Activated CD8-positive, alpha-beta memory T cell treated with anti-CD3 and anti-CD28 coated beads for 1 hour (primary cell): Measurements from ENCODE around the gene BBS9.

Experiments used
- DNase-seq, 2 donors: peaks; one replicate each; pipeline ENCODE4 v3.0.0-alpha.2; 2020; ENCODE audit warnings: low read depth in 1 of 2; ENCODE audit errors: extremely low read depth in 1 of 2

The BBS9 gene

GRCh38 chr7:33351709-33352108, 222.3 kb downstream of the BBS9 start:
- no peak for DNase-seq

GRCh38 chr7:33354201-33354600, 224.8 kb downstream of the BBS9 start:
- no peak for DNase-seq

GRCh38 chr7:33355386-33355785, 226.0 kb downstream of the BBS9 start:
- DNase-seq, result no peak

- DNase-seq, result no peak
These were observed 227.0 kb downstream of the BBS9 start for GRCh38 chr7:33356336-33356735.

GRCh38 chr7:33357846-33358245, 228.5 kb downstream of the BBS9 start:
- no peak for DNase-seq

GRCh38 chr7:33369888-33370287, 240.5 kb downstream of the BBS9 start:
- no peak for DNase-seq

- DNase-seq, result no peak
These were observed 243.8 kb downstream of the BBS9 start for GRCh38 chr7:33373195-33373594.

GRCh38 chr7:33379891-33380525, 250.6 kb downstream of the BBS9 start:
- no peak for DNase-seq

GRCh38 chr7:33388332-33388731, 259.0 kb downstream of the BBS9 start:
- no peak for DNase-seq

GRCh38 chr7:33392148-33392547, 262.8 kb downstream of the BBS9 start:
- DNase-seq, result no peak

GRCh38 chr7:33393770-33394169, 264.4 kb downstream of the BBS9 start:
- DNase-seq, result no peak

- DNase-seq, result no peak
These were observed 266.0 kb downstream of the BBS9 start for GRCh38 chr7:33395340-33395739.

- no peak for DNase-seq
These were observed 270.3 kb downstream of the BBS9 start for GRCh38 chr7:33399528-33400213.

GRCh38 chr7:33400214-33400538, 270.8 kb downstream of the BBS9 start:
- DNase-seq, result no peak

GRCh38 chr7:33410266-33410665, 280.9 kb downstream of the BBS9 start:
- DNase-seq, result no peak

GRCh38 chr7:33411020-33411419, 281.7 kb downstream of the BBS9 start:
- DNase-seq, result no peak

- no peak for DNase-seq
These were observed 283.0 kb downstream of the BBS9 start for GRCh38 chr7:33412331-33412730.

GRCh38 chr7:33418251-33418701, 288.9 kb downstream of the BBS9 start:
- DNase-seq, result no peak

GRCh38 chr7:33420311-33420940, 291.1 kb downstream of the BBS9 start:
- no peak for DNase-seq

- no peak for DNase-seq
These were observed 292.1 kb downstream of the BBS9 start for GRCh38 chr7:33421429-33421828.

GRCh38 chr7:33422141-33422540, 292.8 kb downstream of the BBS9 start:
- DNase-seq, result no peak
